GM18870 (cell line): ENCODE data around the gene LRIG1.

Experiments used
- ATAC-seq: cut with Tn5 transposase; IDR thresholded peaks from one replicate; pipeline ENCODE4 v1.9.1; 2021; ENCODE audit warnings: moderate library complexity; ENCODE audit not compliant: unreplicated experiment

The LRIG1 gene

DNA sequence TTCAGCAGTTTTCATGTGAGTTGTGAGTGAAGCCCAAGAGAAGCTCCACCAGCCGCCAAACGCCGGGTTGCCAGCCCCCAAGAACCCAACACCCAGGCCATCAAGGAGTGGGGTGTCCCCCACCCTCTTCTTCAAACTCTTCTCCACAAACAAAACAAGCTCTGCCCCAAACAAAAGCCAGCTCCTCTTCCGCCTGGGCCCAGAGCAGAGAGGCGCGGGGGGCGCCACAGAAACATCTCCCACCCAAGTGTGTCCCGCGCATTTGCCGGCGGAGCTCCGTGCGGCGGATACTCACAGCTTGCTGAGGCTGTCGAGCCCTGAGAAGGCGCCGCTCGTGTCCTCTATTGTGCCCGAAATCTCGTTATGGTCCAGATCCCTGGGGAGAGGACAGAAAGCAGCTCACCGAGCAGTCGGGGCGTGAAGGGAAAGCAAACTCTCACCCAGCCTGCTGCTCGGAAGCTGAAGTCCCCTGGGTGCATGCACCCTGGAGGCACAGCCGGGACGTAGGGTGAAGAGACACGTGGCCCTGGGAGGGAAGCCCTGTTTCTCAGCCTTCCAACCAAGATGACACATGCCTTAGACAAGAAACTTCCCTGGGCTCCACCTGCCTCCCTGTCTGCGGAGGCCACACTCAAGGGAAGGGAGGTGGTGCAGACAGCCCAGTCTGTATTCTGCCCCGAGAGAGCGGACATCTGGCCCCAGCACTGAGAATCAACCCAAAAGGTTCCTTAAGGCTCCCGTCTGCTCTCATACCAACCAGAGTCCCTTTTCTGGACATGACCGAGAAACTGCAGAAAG, 95.7 kb downstream of the LRIG1 start:
- ATAC-seq = no peak

DNA sequence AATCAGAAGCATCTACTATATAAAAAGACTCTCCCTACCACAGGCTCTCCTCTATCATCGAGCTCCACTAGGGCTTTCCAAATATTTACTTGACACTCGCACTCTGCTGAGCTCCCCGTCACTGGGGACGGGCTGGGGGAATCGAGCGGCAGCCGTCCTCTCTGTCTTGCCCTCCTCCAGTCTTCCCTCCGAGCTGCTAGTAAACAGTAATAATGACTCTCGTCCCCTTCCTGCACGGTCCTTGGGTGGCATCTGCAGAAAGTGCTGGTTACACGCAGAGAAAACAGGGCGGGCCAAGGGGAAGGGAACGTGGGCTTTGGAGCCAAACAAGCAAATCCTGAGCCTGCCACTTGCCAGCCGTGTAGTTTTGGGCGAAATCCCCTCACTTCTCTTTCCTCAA, 96.6 kb downstream of the LRIG1 start:
- ATAC-seq = no peak

- ATAC-seq = no peak
These were observed 97.4 kb downstream of the LRIG1 start for GRCh38 chr3:66403323-66403990.

- no peak for ATAC-seq
These were observed 98.1 kb downstream of the LRIG1 start for GRCh38 chr3:66402596-66403290.

DNA sequence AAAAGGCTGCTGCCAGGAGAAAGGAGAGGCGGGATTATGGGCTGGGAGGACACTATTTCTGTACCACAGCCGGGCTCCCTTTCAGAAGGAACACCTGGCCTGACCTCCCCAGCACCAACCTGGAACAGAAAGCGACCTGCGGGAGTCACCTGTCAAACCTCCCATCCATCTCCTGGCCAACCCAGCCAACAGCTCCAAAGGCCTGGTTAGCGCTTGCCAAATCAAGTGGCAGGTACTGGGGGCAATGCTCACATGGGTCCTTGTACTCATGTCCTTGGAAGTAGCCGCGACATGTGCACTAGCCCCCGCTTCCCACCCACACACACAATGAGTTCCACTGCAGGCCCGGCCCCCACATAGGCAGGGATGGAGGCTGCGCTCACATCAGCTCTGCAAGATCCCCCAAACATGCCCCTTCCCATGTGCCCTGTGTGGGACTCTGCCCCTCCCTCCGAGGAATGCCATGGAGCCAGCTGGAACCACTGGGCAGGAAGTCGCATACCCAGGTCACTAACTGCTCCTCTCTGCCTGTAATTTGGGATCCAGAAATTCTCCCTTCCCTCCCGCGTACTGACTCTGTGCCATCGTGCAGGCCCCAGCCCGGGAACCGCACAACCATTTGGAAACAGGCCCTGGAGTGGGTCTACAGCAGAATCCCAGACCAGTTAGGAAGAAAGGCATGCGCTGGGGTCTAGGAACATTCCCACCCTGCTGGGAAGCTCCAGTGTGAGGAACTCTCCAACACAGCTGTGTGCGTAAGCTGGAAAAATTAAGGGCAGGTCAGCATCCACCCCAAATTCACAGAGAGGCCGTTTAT, 98.9 kb downstream of the LRIG1 start:
- no peak for ATAC-seq

- no peak for ATAC-seq
These were observed 99.7 kb downstream of the LRIG1 start for GRCh38 chr3:66401157-66401550.

DNA sequence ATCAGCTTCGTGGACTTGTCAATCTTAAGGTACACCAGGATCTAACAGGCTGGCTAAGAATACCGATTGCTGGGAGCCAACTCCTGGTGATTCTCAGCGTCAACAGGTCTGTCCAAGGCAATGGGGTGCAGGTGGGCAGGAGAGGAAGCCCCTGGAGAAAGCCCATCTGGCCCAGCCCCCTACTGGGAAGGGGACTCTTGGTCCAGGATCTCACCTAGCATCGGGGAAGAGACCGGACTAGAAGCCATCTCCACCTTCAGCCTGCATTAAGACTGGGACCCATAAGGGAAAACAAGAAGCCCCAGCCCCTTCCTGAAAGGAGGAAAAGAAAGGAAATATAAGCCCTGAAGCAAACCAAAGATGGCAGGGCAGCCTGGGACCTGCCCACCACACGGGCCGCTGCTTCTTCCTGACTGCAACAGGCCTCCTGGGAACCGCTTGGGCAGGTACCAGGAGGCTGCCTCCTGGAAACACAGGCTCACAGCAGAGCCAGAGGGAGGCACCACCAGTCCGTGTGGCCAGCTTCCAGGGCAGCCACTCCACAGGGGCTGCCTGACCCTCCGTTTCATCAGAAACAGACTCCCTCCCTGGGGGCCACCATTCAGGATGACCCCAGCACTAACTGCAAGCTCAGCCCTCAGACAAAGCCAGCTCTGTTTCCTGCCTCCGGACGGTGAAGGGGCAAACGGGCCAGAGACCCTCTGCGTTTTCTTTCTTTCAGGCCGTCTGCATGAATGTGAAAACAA, 100.2 kb downstream of the LRIG1 start:
- ATAC-seq = no peak

GRCh38 chr3:66399529-66400232, 101.1 kb downstream of the LRIG1 start:
- ATAC-seq = no peak

DNA sequence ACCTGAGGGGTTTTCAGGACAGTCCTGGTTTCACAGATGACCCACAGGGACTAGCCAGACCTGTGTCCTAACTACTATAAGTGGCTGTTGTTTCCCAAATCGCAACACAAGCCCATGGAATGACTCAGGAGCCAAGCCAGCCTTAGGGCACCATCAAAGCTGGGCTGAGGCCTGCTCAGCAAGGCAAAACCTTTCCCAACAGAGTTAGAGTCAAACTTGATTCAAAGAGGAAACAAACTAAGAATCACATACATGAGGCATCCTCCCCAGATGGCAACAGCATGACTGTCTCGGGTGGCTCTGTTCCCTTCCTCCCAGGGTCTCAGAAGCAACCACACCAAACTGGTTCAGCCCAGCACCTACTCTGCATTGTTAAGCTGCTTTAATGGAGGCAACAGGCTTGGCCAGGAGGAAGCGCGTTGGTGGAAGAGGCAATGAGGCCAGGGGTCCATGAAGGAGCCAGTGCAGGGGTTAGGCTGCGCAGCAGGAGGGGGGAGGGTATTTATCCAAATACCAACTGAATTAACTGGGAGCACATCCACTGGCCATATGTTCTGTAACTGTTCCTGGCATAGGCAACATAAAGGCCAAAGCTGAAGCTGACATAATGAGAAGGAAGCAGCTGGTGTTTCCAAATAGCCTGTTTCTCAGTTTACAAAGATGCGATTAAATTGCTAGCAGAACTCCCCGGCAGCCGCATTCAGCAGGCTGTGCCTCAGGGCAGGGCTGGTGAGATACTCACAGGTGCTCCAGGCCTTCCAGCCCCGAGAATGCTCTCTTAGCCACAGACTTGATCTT, 102.4 kb downstream of the LRIG1 start:
- ATAC-seq = no peak

DNA sequence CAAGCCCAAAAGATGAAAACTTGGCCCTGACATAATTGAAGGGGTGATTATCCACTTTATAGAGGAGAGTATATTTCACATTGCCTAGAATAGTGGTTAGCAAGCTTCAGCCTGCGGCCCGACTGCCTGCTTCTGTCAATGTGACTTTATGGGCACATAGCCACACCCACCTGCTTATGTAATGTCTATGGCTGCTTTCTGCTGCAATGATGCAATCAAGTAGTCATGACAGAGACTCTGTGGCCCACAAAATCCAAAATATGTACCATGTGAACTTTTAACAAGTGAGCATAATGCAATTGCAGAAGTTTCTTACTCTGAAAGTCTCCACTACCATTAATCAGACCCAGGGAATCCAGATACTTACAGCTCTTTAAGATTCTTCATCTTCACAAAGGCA, 103.1 kb downstream of the LRIG1 start:
- no peak for ATAC-seq

DNA sequence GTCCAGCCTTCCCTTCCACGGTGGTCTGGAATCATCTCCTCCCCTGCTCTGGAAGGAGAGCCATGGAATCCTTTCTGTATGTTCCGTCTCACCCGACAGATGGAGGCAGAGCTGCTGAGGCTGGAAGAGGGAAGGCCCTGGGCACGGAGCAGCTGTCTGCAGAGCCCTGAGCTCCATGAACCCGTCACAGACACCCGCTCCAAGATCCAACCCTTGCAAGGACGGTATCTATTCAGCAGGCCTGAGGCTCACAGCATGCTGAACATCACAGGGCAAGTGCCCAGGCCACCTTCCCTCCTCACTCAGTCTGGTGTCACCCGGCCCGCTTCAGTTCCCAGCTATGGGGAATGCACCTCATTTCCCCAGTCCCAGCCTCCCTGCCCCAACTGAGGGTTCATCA, 103.9 kb downstream of the LRIG1 start:
- no peak for ATAC-seq

DNA sequence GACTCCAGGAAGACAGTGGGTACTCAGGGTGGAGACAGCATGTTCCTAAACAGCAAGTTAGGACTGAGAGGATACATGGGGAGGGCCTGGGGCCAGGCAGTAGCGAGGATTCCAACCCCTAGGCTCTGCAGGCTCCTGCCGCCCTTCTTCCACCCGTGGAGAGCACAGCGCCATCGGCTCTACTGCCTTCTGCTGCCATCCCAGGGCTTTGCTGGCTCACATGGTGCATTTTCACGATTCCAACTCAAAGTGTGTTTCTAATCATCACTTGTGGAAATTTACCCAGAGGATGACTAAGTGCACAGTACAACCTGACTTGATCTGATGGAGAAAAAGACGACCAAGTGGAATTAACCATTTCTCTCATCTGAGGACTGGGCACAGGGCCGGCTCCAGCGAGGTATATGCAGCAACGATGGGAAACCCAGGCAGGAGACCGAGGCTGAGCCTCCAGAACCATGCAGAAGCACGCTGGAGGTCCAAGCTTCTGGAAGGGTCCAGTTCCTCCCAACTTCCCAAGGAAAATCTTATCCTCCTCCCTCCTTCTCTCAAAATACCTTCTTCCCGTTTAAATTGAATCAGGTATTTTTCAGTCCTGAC, 104.6 kb downstream of the LRIG1 start:
- no peak for ATAC-seq

- ATAC-seq = no peak
These were observed 105.2 kb downstream of the LRIG1 start for GRCh38 chr3:66395635-66396034.

GRCh38 chr3:66394753-66395249, 106.0 kb downstream of the LRIG1 start:
- ATAC-seq = no peak

- peak; percentile 86 for ATAC-seq
These were observed 106.6 kb downstream of the LRIG1 start for GRCh38 chr3:66394019-66394752.

- peak; percentile 18 for ATAC-seq
These were observed 107.4 kb downstream of the LRIG1 start for GRCh38 chr3:66393333-66394005.

- no peak for ATAC-seq
These were observed 107.9 kb downstream of the LRIG1 start for GRCh38 chr3:66392966-66393332.
